IPS-NIHi7 (cell line): ENCODE measurements around the gene FRMD8.

Source experiments
- DNase-seq: peaks from one replicate; pipeline ENCODE4 v3.0.0; 2012; ENCODE audit warnings: mixed read lengths; ENCODE audit errors: extremely low spot score

The FRMD8 gene

GRCh38 chr11:65425105-65425970, 38.9 kb downstream of the FRMD8 start:
- DNase-seq = no peak

GRCh38 chr11:65425971-65426838, 39.8 kb downstream of the FRMD8 start:
- DNase-seq = no peak

- DNase-seq = no peak
Measured at GRCh38 chr11:65426839-65427690, 40.6 kb downstream of the FRMD8 start.

GRCh38 chr11:65427691-65428577, 41.5 kb downstream of the FRMD8 start:
- no peak for DNase-seq

GRCh38 chr11:65428578-65429067, 42.2 kb downstream of the FRMD8 start:
- DNase-seq = no peak

- DNase-seq = no peak
Measured at GRCh38 chr11:65429068-65429681, 42.7 kb downstream of the FRMD8 start.

- DNase-seq = no peak
Measured at GRCh38 chr11:65429724-65430405, 43.4 kb downstream of the FRMD8 start.

GRCh38 chr11:65430406-65431217, 44.2 kb downstream of the FRMD8 start:
- DNase-seq = no peak

GRCh38 chr11:65431451-65432099, 45.1 kb downstream of the FRMD8 start:
- DNase-seq = no peak

- DNase-seq = no peak
Measured at GRCh38 chr11:65432100-65432650, 45.7 kb downstream of the FRMD8 start.

- DNase-seq = no peak
Measured at GRCh38 chr11:65432686-65433582, 46.5 kb downstream of the FRMD8 start.

GRCh38 chr11:65433657-65434056, 47.2 kb downstream of the FRMD8 start:
- no peak for DNase-seq

GRCh38 chr11:65434057-65434666, 47.7 kb downstream of the FRMD8 start:
- DNase-seq = no peak

- DNase-seq = no peak
Measured at GRCh38 chr11:65434667-65435410, 48.4 kb downstream of the FRMD8 start.

GRCh38 chr11:65435411-65435931, 49.0 kb downstream of the FRMD8 start:
- no peak for DNase-seq
